ENCODE results near the gene SYNPO. TPM values are rescaled to one million over a fixed set of nuclear protein-coding genes. Genes with fewer than 3 reads are reported as not detected.
A peak's percentile ranks its signal among the peaks of the same experiment; 100 is the strongest.

The SYNPO gene
- total RNA-seq, 1 donor from 2014 or later, result 17.8 TPM

DNA sequence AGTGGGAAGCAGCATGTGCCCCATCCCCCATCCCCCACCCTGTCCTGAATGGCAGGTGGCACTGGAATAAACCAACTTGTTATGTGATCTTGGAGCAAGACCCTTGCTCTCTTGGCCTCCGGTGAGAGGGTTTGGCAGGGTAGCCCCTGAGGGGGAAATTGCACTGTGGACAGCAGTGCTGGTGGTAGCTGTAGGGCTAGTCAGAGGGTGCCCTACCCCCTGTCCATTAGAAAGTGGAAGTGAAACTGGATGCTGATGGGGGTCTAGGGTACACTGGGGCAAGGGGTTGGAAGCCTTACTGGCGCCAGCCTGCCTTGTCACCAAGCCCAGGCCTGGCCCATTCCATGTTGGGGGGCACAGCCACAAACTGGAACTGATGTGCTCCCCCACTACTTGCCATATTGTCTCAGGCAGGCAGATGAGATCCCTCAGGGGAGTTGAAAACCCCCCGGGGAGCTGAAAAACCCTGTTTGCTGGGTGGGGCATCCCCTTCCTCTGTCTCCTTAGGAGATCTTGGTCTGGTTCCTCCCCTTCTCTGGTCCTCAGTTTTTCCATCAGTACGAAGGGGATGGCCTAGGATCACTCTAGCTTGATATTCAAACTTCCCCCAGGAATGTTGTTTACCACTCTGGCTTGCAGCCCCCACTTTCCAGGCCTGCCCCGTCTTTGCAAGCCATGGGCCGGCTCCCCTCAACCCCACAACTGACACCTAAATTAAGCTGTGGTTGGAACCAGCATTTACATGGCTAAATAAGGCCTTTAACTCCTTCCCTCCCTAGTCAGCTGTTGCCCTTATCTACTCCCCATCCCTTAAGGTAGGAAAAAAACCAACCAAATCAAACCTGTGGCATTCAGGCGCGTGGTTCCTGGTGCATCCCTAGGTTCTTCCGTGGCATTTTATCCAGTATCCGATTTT lies 14.4 kb upstream of the SYNPO start:
- no peaks in the 10 kb centered on the region for H3K36me3 Mint-ChIP-seq (ENCODE audit: unreplicated experiment)
- no peak for DNase-seq (ENCODE audit: extremely low spot score, unreplicated experiment)
- H3K27me3 Mint-ChIP-seq (ENCODE audit: unreplicated experiment), result no peaks in the 10 kb centered on the region
- no peak overlapping the region for H3K27ac Mint-ChIP-seq (ENCODE audit: unreplicated experiment)
- no peaks in the 10 kb centered on the region for H3K9me3 Mint-ChIP-seq (ENCODE audit: unreplicated experiment)
- TF ChIP-seq, protein P1, sequence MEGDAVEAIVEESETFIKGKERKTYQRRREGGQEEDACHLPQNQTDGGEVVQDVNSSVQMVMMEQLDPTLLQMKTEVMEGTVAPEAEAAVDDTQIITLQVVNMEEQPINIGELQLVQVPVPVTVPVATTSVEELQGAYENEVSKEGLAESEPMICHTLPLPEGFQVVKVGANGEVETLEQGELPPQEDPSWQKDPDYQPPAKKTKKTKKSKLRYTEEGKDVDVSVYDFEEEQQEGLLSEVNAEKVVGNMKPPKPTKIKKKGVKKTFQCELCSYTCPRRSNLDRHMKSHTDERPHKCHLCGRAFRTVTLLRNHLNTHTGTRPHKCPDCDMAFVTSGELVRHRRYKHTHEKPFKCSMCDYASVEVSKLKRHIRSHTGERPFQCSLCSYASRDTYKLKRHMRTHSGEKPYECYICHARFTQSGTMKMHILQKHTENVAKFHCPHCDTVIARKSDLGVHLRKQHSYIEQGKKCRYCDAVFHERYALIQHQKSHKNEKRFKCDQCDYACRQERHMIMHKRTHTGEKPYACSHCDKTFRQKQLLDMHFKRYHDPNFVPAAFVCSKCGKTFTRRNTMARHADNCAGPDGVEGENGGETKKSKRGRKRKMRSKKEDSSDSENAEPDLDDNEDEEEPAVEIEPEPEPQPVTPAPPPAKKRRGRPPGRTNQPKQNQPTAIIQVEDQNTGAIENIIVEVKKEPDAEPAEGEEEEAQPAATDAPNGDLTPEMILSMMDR (IDR thresholded peaks at IDR 0.05), result no peak
- H3K4me1 Mint-ChIP-seq (ENCODE audit: unreplicated experiment), result peaks cover 54% of the 10 kb centered on the region
- H3K4me3 Mint-ChIP-seq (ENCODE audit: unreplicated experiment), result peak overlapping the region; percentile 10

DNA sequence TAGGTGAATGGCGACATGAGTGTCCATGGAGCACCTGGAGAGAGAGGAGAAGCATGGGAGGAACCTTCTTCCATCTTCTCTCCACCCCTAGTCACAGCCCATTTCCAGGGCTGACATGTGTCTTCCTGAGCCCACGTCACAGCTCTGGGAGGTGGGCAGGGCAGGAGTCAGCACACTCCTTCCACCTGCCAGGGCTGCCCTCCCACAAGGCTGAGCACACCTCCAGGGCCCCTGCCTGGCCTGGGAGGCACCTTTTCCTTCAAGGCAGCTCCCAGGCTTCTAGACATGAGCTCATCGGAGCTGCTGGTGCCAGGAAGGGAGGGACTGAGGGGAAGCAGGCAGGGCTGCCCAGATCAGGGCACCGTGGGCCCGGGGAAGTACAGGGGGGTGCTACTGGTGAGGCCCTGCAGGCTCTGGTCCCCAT lies 13.6 kb upstream of the SYNPO start:
- Mint-ChIP-seq H3K27me3 (ENCODE audit: unreplicated experiment) (no peaks in the 10 kb centered on the region), H3K4me3 (ENCODE audit: unreplicated experiment) (peak overlapping the region; percentile 38), H3K36me3 (ENCODE audit: unreplicated experiment) (no peaks in the 10 kb centered on the region), H3K9me3 (ENCODE audit: unreplicated experiment) (no peaks in the 10 kb centered on the region), H3K27ac (ENCODE audit: unreplicated experiment) (no peak overlapping the region), H3K4me1 (ENCODE audit: unreplicated experiment) (peaks cover 58% of the 10 kb centered on the region)
- TF ChIP-seq, protein P1 (IDR thresholded peaks at IDR 0.05), result no peak
- DNase-seq (ENCODE audit: extremely low spot score, unreplicated experiment), result no peak

DNA sequence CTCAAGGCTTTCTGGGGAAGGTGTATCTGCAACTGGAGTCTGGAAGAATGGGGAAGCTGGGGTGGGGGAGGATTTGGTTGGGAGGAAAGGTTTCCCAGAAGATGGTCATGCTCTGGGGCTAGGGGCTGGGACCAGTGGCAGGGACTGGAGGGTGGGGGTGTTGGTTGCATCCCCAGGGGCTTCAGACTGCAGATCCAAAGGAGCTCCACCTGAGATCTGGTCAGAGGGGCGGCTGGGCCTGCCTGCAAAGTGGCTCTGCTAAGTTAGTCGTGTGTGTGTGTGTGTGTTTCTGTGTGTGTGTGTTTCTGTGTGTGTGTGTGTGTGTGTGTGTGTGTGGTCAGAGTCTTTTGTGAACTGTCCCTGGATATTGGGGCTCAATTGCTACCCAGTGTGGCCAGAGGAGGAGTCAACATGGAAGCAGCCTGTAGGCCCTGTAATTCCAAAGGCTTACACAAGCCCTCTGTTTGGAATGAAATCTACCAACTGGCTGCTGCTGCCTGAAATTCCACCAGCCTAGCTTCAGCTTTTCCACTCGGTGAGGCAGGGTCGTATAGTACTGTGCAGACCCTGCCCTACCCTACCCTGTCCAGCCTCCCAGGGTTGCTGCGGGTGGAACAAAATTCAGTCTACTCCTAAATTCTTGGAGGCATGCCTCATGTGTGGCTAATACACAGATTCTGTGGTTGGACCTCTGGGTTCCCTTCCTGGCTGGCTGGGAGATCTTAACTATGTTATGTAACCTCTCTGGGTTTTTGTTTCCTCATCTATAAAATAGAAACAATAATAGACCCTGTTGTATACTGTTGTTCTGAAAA lies 12.5 kb upstream of the SYNPO start:
- Mint-ChIP-seq H3K4me3 (ENCODE audit: unreplicated experiment) (no peak overlapping the region), H3K27ac (ENCODE audit: unreplicated experiment) (peak overlapping the region; percentile 44), H3K36me3 (ENCODE audit: unreplicated experiment) (no peaks in the 10 kb centered on the region), H3K4me1 (ENCODE audit: unreplicated experiment) (peaks cover 67% of the 10 kb centered on the region), H3K9me3 (ENCODE audit: unreplicated experiment) (no peaks in the 10 kb centered on the region), H3K27me3 (ENCODE audit: unreplicated experiment) (no peaks in the 10 kb centered on the region)
- TF ChIP-seq, protein P1 (IDR thresholded peaks at IDR 0.05), result no peak
- DNase-seq (ENCODE audit: extremely low spot score, unreplicated experiment), result no peak

DNA sequence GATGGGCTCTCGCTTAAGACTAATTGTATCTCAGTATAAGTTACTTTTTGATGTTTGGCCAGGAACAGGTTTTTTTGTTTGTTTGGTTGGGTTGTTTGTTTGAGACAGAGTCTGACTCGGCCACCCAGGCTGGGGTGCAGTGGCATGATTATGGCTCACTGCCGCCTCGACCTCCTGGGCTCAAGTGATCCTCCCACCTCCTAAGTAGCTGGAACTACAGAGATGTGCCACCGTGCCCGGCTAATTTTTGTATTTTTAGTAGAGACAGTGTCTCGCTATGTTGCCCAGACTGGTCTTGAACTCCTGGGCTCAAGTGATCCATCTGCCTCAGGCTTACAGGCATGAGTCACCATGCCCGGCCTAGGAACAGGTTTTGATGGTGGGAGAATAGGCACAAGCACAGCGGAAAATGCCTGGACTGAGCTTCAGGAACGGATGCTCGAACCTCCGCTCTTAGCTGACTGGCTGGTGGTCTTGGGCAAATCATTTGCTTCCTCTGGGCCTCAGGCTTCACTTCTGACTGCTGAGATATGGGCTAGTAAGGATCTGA lies 11.4 kb upstream of the SYNPO start:
- H3K27me3 Mint-ChIP-seq (ENCODE audit: unreplicated experiment), result no peaks in the 10 kb centered on the region
- H3K4me1 Mint-ChIP-seq (ENCODE audit: unreplicated experiment), result peaks cover 65% of the 10 kb centered on the region
- no peak for DNase-seq (ENCODE audit: extremely low spot score, unreplicated experiment)
- no peaks in the 10 kb centered on the region for H3K36me3 Mint-ChIP-seq (ENCODE audit: unreplicated experiment)
- H3K4me3 Mint-ChIP-seq (ENCODE audit: unreplicated experiment), result no peak overlapping the region
- TF ChIP-seq, protein P1 (IDR thresholded peaks at IDR 0.05), result no peak
- H3K27ac Mint-ChIP-seq (ENCODE audit: unreplicated experiment), result no peak overlapping the region
- no peaks in the 10 kb centered on the region for H3K9me3 Mint-ChIP-seq (ENCODE audit: unreplicated experiment)
